ENCODE measurements around the gene SRMS. TPM values are rescaled to one million over a fixed set of nuclear protein-coding genes. Genes with fewer than 3 reads are reported as not detected.

The SRMS gene
- total and polyA plus RNA-seq, 2 donors (not counting 1 experiment from before 2014, with no cell fraction given): 0.17 to 0.54 TPM

- Histone ChIP-seq H3K36me3 (replicated peaks in 1 of 2; ENCODE audit: control extremely low read depth in 1 of 2, control insufficient read depth in 1 of 2, extremely low read depth in 1 of 2, insufficient read depth in 2 of 2, low read length in 1 of 2) (no peaks in the 10 kb centered on the region), H3K27me3 (replicated peaks in 1 of 4; ENCODE audit: control extremely low read depth in 1 of 4, control insufficient read depth in 3 of 4, insufficient read depth in 4 of 4, low read length in 3 of 4) (peaks cover 0 to 6% (median 0%) of the 10 kb centered on the region in 4 experiments), H3K27ac (ENCODE audit: low read length in 2 of 2) (no peak overlapping the region), H2AFZ (ENCODE audit: insufficient read depth, low read depth, low read length, poor library complexity, severe bottlenecking) (no peak overlapping the region), H3K4me3 (ENCODE audit: control extremely low read depth in 1 of 5, extremely low read depth in 1 of 5, insufficient read depth in 1 of 5, low read depth in 2 of 5, low read length in 4 of 5) (no peak overlapping the region), H3K9me3 (ENCODE audit: control extremely low read depth in 1 of 3, control insufficient read depth in 2 of 3, insufficient read depth in 1 of 3, low read length in 2 of 3) (peaks cover 0 to 3% (median 0%) of the 10 kb centered on the region in 3 donors), H3K4me1 (ENCODE audit: control insufficient read depth in 2 of 2, insufficient read depth in 2 of 2, low read length in 2 of 2) (peaks cover 10 to 13% of the 10 kb centered on the region in 2 donors), H3K9ac (ENCODE audit: low read length) (no peak overlapping the region), H3K4me2 (replicated peaks; ENCODE audit: low read depth, low read length, poor library complexity, severe bottlenecking) (no peak overlapping the region), H4K20me1 (ENCODE audit: control insufficient read depth, insufficient read depth, low read length, poor library complexity, severe bottlenecking) (no peaks in the 10 kb centered on the region), H3K79me2 (ENCODE audit: control insufficient read depth, insufficient read depth, low read length) (no peaks in the 10 kb centered on the region)
- POLR2A ChIA-PET: interaction anchor here (0.6 kb wide), 1 partner anchor 207 kb away, joined by 3 read pairs; the partner anchor contains the start of gene SLC2A4RG
- Mint-ChIP-seq H3K27ac (no peak overlapping the region), H3K4me1 (peaks cover 13% of the 10 kb centered on the region), H3K4me3 (no peak overlapping the region), H3K27me3 (no peaks in the 10 kb centered on the region), H3K9me3 (ENCODE audit: insufficient read depth) (no peaks in the 10 kb centered on the region)
- intact Hi-C loops (cut with micrococcal nuclease): no loop called here
- ATAC-seq (ENCODE audit: low read depth) (no peak), DNase-seq (peak; percentile 9)
- CTCF ChIA-PET: interaction anchor here (1.1 kb wide), 1 partner anchor 441 kb away, joined by 3 read pairs; no protein-coding TSS in a partner anchor
- TF ChIP-seq EZH2 (IDR thresholded peaks at IDR 0.05; ENCODE audit: borderline replicate concordance, insufficient read depth, low read depth, low read length, poor library complexity, severe bottlenecking): no peak
- TF ChIP-seq CTCF (IDR thresholded peaks at IDR 0.05): no peak
- 76% methylated on average over 24 of the region's 24 CpGs for WGBS (ENCODE audit: insufficient coverage)
These were observed 15.0 kb downstream of the SRMS start for GRCh38 chr20:63532449-63532971.

- intact Hi-C loops (cut with micrococcal nuclease): no loop called here
- H3K4me2 ChIP-seq (replicated peaks; ENCODE audit: low read depth, low read length, poor library complexity, severe bottlenecking): no peak overlapping the region
- TF ChIP-seq CTCF (IDR thresholded peaks at IDR 0.05) (no peak), EZH2 (IDR thresholded peaks at IDR 0.05; ENCODE audit: borderline replicate concordance, insufficient read depth, low read depth, low read length, poor library complexity, severe bottlenecking) (no peak)
- H3K27me3 ChIP-seq (replicated peaks in 1 of 4; ENCODE audit: control extremely low read depth in 1 of 4, control insufficient read depth in 3 of 4, insufficient read depth in 4 of 4, low read length in 3 of 4): peaks cover 0 to 6% (median 0%) of the 10 kb centered on the region in 4 experiments
- POLR2A ChIA-PET: interaction anchor here (0.6 to 1.1 kb wide), 4 partner anchors 10 to 327 kb away, joined by 3 to 7 read pairs (median 6); partner anchors contain the start of gene SLC2A4RG
- 92% methylated on average over 23 of the region's 27 CpGs for WGBS (ENCODE audit: insufficient coverage)
- no peaks in the 10 kb centered on the region for H3K9me3 Mint-ChIP-seq (ENCODE audit: insufficient read depth)
- ATAC-seq (ENCODE audit: low read depth) (no peak), DNase-seq (peak; percentile 17)
- CTCF ChIA-PET: interaction anchor here (1.1 kb wide), 1 partner anchor 442 kb away, joined by 3 read pairs; no protein-coding TSS in a partner anchor
- H4K20me1 ChIP-seq (ENCODE audit: control insufficient read depth, insufficient read depth, low read length, poor library complexity, severe bottlenecking): no peaks in the 10 kb centered on the region
- peaks cover 3 to 7% of the 10 kb centered on the region in 2 donors for H3K4me1 ChIP-seq (ENCODE audit: control insufficient read depth in 2 of 2, insufficient read depth in 2 of 2, low read length in 2 of 2)
- no peak overlapping the region for H3K27ac ChIP-seq (ENCODE audit: low read length in 2 of 2)
- H2AFZ ChIP-seq (ENCODE audit: insufficient read depth, low read depth, low read length, poor library complexity, severe bottlenecking): no peak overlapping the region
- H3K27ac Mint-ChIP-seq: no peak overlapping the region
- H3K27me3 Mint-ChIP-seq: no peaks in the 10 kb centered on the region
- H3K4me3 Mint-ChIP-seq: no peak overlapping the region
- peaks cover 0 to 3% (median 0%) of the 10 kb centered on the region in 3 donors for H3K9me3 ChIP-seq (ENCODE audit: control extremely low read depth in 1 of 3, control insufficient read depth in 2 of 3, insufficient read depth in 1 of 3, low read length in 2 of 3)
- H3K9ac ChIP-seq (ENCODE audit: low read length): no peak overlapping the region
- peaks cover 13% of the 10 kb centered on the region for H3K4me1 Mint-ChIP-seq
- H3K4me3 ChIP-seq (ENCODE audit: control extremely low read depth in 1 of 5, extremely low read depth in 1 of 5, insufficient read depth in 1 of 5, low read depth in 2 of 5, low read length in 4 of 5): no peak overlapping the region
- H3K36me3 ChIP-seq (replicated peaks in 1 of 2; ENCODE audit: control extremely low read depth in 1 of 2, control insufficient read depth in 1 of 2, extremely low read depth in 1 of 2, insufficient read depth in 2 of 2, low read length in 1 of 2): no peaks in the 10 kb centered on the region
- no peaks in the 10 kb centered on the region for H3K79me2 ChIP-seq (ENCODE audit: control insufficient read depth, insufficient read depth, low read length)
These were observed 15.7 kb downstream of the SRMS start for GRCh38 chr20:63531686-63532448.
